GM06990 (cell line): Measurements from ENCODE around the gene ZFPL1.

Source experiments
- DNase-seq: peaks from one replicate; pipeline ENCODE4 v3.0.0-alpha.2; 2011; ENCODE audit not compliant: insufficient read length; ENCODE audit errors: extremely low read depth
- H3K27me3 ChIP-seq: replicated peaks from 2 replicates; pipeline ENCODE4 v1.6.0; 2011; ENCODE audit warnings: low read length; ENCODE audit not compliant: control insufficient read depth, insufficient read depth
- H3K36me3 ChIP-seq: 2 replicates; pipeline ENCODE4 v1.5.1; 2011; ENCODE audit warnings: low read length; ENCODE audit not compliant: control insufficient read depth, insufficient read depth
- H3K4me3 ChIP-seq: replicated peaks from 2 replicates; pipeline ENCODE4 v1.5.1; 2011; ENCODE audit warnings: low read depth, mild to moderate bottlenecking, control low read depth, low read length
- CTCF ChIP-seq: IDR thresholded peaks from 2 replicates; pipeline ENCODE4 v1.5.1; 2011; ENCODE audit warnings: low read length, control low read depth, mild to moderate bottlenecking, inconsistent platforms; ENCODE audit not compliant: insufficient read depth, poor library complexity, severe bottlenecking

Gene ZFPL1

GRCh38 chr11:65124480-65125196 is 40.6 kb downstream of the ZFPL1 start:
- no peak overlapping the region for H3K4me3 ChIP-seq
- peaks cover 48% of the 10 kb centered on the region for H3K36me3 ChIP-seq
- TF ChIP-seq CTCF: no peak
- H3K27me3 ChIP-seq: no peaks in the 10 kb centered on the region
- DNase-seq: no peak

- H3K27me3 ChIP-seq: no peaks in the 10 kb centered on the region
- no peak for TF ChIP-seq CTCF
- H3K4me3 ChIP-seq: no peak overlapping the region
- peaks cover 50% of the 10 kb centered on the region for H3K36me3 ChIP-seq
- DNase-seq: no peak
Measured at GRCh38 chr11:65125197-65126056, 41.4 kb downstream of the ZFPL1 start.

GRCh38 chr11:65126624-65127274 is 42.7 kb downstream of the ZFPL1 start:
- no peaks in the 10 kb centered on the region for H3K27me3 ChIP-seq
- DNase-seq: no peak
- TF ChIP-seq CTCF: no peak
- H3K4me3 ChIP-seq: no peak overlapping the region
- peaks cover 60% of the 10 kb centered on the region for H3K36me3 ChIP-seq

- H3K4me3 ChIP-seq: no peak overlapping the region
- peaks cover 65% of the 10 kb centered on the region for H3K36me3 ChIP-seq
- no peaks in the 10 kb centered on the region for H3K27me3 ChIP-seq
- no peak for DNase-seq
- no peak for TF ChIP-seq CTCF
Measured at GRCh38 chr11:65127473-65128181, 43.6 kb downstream of the ZFPL1 start.
